Keratinocyte (primary cell): ENCODE results near the gene RHOG.

ENCODE experiments used
- EZH2 ChIP-seq: IDR thresholded peaks from one replicate; pipeline ENCODE4 v1.6.1; 2012; ENCODE audit warnings: inconsistent platforms, mild to moderate bottlenecking, low read length, moderate library complexity
- TF ChIP-seq, protein P1 (sequence below), 3 experiments: IDR thresholded peaks in 1 of 3; conservative IDR thresholded peaks in 1 of 3; optimal IDR thresholded peaks in 1 of 3; 2 replicates in 2 of 3; 3 replicates in 1 of 3; pipeline versions ENCODE3 to v1.5.1; 2011; ENCODE audit warnings: low read length in 3 of 3, mild to moderate bottlenecking in 3 of 3, moderate library complexity in 2 of 3, control low read depth in 1 of 3, inconsistent platforms in 1 of 3; ENCODE audit not compliant: insufficient read depth in 2 of 3; ENCODE audit errors: extremely low read depth in 1 of 3

GRCh38 chr11:3845670-3846069 is 4.9 kb upstream of the RHOG start:
- TF ChIP-seq, protein P1, sequence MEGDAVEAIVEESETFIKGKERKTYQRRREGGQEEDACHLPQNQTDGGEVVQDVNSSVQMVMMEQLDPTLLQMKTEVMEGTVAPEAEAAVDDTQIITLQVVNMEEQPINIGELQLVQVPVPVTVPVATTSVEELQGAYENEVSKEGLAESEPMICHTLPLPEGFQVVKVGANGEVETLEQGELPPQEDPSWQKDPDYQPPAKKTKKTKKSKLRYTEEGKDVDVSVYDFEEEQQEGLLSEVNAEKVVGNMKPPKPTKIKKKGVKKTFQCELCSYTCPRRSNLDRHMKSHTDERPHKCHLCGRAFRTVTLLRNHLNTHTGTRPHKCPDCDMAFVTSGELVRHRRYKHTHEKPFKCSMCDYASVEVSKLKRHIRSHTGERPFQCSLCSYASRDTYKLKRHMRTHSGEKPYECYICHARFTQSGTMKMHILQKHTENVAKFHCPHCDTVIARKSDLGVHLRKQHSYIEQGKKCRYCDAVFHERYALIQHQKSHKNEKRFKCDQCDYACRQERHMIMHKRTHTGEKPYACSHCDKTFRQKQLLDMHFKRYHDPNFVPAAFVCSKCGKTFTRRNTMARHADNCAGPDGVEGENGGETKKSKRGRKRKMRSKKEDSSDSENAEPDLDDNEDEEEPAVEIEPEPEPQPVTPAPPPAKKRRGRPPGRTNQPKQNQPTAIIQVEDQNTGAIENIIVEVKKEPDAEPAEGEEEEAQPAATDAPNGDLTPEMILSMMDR (optimal IDR thresholded peaks at IDR 0.05 in 1 of 3, IDR thresholded peaks at IDR 0.05 in 1 of 3, conservative IDR thresholded peaks at IDR 0.05 in 1 of 3; ENCODE audit: extremely low read depth in 1 of 3, insufficient read depth in 2 of 3, low read length in 3 of 3), result no peak
- TF ChIP-seq EZH2, result no peak
